GM06990 (cell line): ENCODE results near the gene NRTN.
"Not testable (repeated sequence)": the region's sequence is repeated elsewhere in the genome, so short reads cannot be mapped to it uniquely, and the experiment has no call there.

ENCODE experiments used
- DNase-seq: peaks from one replicate; pipeline ENCODE4 v3.0.0-alpha.2; 2011; ENCODE audit not compliant: insufficient read length; ENCODE audit errors: extremely low read depth
- H3K27me3 ChIP-seq: replicated peaks from 2 replicates; pipeline ENCODE4 v1.6.0; 2011; ENCODE audit warnings: low read length; ENCODE audit not compliant: control insufficient read depth, insufficient read depth
- H3K36me3 ChIP-seq: 2 replicates; pipeline ENCODE4 v1.5.1; 2011; ENCODE audit warnings: low read length; ENCODE audit not compliant: control insufficient read depth, insufficient read depth
- H3K4me3 ChIP-seq: replicated peaks from 2 replicates; pipeline ENCODE4 v1.5.1; 2011; ENCODE audit warnings: low read depth, mild to moderate bottlenecking, control low read depth, low read length
- TF ChIP-seq, protein P1 (sequence below): IDR thresholded peaks from 2 replicates; pipeline ENCODE4 v1.5.1; 2011; ENCODE audit warnings: low read length, control low read depth, mild to moderate bottlenecking, inconsistent platforms; ENCODE audit not compliant: insufficient read depth, poor library complexity, severe bottlenecking

The NRTN gene

GRCh38 chr19:5773276-5773675 lies 31.6 kb upstream of the NRTN start:
- Histone ChIP-seq H3K36me3 (no peaks in the 10 kb centered on the region), H3K4me3 (no peak overlapping the region), H3K27me3 (no peaks in the 10 kb centered on the region; the same call in 1 of the 2 replicates)
- no peak for DNase-seq
- TF ChIP-seq, protein P1, sequence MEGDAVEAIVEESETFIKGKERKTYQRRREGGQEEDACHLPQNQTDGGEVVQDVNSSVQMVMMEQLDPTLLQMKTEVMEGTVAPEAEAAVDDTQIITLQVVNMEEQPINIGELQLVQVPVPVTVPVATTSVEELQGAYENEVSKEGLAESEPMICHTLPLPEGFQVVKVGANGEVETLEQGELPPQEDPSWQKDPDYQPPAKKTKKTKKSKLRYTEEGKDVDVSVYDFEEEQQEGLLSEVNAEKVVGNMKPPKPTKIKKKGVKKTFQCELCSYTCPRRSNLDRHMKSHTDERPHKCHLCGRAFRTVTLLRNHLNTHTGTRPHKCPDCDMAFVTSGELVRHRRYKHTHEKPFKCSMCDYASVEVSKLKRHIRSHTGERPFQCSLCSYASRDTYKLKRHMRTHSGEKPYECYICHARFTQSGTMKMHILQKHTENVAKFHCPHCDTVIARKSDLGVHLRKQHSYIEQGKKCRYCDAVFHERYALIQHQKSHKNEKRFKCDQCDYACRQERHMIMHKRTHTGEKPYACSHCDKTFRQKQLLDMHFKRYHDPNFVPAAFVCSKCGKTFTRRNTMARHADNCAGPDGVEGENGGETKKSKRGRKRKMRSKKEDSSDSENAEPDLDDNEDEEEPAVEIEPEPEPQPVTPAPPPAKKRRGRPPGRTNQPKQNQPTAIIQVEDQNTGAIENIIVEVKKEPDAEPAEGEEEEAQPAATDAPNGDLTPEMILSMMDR, result no peak

DNA sequence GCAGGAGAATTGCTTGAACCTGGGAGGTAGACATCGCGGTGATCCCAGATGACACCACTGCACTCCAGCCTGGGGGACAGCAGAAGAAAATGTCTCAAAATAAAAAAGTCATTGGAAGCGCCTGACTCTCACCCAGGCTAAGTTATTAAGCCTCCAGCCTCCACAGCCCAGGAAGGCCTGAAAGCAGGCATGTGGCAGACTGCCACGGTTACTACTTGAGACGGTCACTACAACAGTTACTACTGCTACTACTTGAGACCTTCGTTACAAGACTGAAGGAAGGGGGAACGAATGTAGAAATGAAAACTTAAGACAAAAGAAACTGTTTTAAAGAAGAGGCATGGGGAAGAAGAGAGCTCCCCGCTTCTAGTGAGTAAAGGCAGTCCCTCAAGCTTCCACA lies 29.9 kb upstream of the NRTN start:
- DNase-seq, result no peak
- H3K4me3 ChIP-seq, result no peak overlapping the region
- TF ChIP-seq, protein P1, result no peak
- H3K36me3 ChIP-seq, result no peaks in the 10 kb centered on the region
- no peaks in the 10 kb centered on the region; the same call in 1 of the 2 replicates for H3K27me3 ChIP-seq

- Histone ChIP-seq H3K4me3 (no peak overlapping the region), H3K27me3 (no peaks in the 10 kb centered on the region; the same call in 1 of the 2 replicates), H3K36me3 (no peaks in the 10 kb centered on the region)
- TF ChIP-seq, protein P1, result no peak
- DNase-seq, result no peak
These were observed 29.1 kb upstream of the NRTN start for GRCh38 chr19:5775668-5776309.

- Histone ChIP-seq H3K4me3 (no peak overlapping the region), H3K27me3 (no peaks in the 10 kb centered on the region; the same call in 1 of the 2 replicates), H3K36me3 (no peaks in the 10 kb centered on the region)
- TF ChIP-seq, protein P1, result no peak
- no peak for DNase-seq
These were observed 26.5 kb upstream of the NRTN start for GRCh38 chr19:5778402-5778801.

GRCh38 chr19:5780916-5781315 lies 24.0 kb upstream of the NRTN start:
- not testable (repeated sequence) for H3K27me3 ChIP-seq, H3K36me3 ChIP-seq, H3K4me3 ChIP-seq, DNase-seq

GRCh38 chr19:5782322-5782721 lies 22.5 kb upstream of the NRTN start:
- Histone ChIP-seq H3K27me3 (no peaks in the 10 kb centered on the region), H3K4me3 (no peak overlapping the region), H3K36me3 (peaks cover 20% of the 10 kb centered on the region)
- no peak for DNase-seq
- TF ChIP-seq, protein P1, result no peak
